HG02870 (cell line): ENCODE data around the gene C2orf68.
"Not testable (repeated sequence)": the region's sequence is repeated elsewhere in the genome, so short reads cannot be mapped to it uniquely, and the experiment has no call there.

Experiments
- ATAC-seq: cut with Tn5 transposase; IDR thresholded peaks from one replicate; pipeline ENCODE4 v1.9.1; 2021; ENCODE audit warnings: mild to moderate bottlenecking, moderate library complexity; ENCODE audit not compliant: unreplicated experiment

C2orf68 gene, protein sequence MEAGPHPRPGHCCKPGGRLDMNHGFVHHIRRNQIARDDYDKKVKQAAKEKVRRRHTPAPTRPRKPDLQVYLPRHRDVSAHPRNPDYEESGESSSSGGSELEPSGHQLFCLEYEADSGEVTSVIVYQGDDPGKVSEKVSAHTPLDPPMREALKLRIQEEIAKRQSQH

DNA sequence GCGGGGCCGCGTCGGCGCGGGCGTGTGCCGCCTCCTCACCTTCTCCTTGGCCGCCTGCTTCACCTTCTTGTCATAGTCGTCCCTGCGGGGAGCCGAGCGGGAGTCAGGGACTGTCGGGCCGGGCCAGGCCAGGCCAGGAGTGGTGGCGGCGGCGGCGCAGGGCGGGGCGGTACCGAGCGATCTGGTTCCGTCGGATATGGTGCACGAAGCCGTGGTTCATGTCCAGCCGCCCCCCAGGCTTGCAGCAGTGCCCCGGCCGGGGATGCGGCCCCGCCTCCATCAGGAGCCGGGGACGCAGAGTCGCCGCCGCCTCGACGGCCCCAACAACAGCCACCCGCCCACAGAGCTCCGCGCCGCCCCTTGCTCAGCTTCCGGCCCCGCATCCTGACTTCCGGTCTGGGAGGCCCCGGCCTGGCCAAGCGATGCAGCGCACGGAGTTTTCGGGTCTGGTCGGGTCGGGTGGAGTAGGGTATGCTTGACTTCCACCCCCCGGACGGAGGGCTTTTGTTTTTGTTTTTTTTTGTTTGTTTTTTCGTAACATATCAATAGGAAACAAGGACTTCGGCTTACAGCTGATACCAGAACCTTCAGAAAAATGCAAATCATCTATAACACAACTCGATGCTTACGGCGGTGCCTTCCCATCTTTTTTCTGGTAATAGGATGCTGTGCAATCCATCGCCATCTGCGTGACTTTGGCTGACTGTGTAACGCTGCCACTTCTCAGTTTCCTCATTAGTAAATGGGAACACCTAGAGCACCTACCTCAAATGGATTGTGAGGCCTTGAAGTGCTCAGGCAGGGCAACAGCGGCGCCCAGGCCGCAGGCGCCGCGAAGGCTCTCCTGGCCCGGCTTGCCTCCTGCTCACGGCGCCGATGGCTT is at the start of gene C2orf68:
Gene C2orf68, minus strand, starts transcription at position 362 of the 883 bp plus-strand sequence. Its CDS starts 82 bp downstream, at position 280.
- ATAC-seq = peak; percentile 72

DNA sequence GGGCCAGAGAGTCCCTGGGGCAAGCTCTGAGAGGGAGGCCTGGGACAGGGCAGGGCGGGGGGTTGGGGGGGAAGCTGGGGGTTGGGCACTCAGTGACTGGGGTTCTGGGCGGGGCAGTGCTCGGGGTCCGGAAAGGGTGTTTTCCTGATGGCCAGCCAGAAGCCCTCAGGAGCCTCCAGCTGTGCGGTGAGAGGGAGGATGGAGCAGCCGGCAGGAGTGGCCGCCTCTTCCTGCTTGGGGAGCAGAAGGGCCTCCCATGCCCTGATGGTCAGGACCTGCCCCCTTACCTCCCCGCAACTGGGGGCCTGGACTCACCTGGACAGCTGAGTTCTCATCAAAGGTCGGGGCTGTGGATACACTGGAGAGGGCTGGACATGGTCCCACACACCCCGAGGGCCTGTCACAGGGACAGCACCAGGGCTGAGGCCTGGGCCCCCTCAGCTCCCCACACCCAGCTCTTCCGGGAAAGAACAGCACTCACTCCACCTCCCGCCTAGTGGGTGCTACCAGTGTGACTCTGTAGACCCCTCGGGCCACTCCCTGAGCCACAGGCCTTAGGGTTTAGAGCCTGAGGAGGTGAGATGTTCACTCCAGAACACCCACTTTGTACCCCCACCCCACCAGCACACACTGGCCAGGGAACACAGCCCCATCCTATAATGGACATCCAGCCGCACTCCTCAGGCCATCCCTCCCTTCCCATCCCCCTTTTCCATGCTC is 49.4 kb upstream of the C2orf68 start:
- no peak for ATAC-seq

DNA sequence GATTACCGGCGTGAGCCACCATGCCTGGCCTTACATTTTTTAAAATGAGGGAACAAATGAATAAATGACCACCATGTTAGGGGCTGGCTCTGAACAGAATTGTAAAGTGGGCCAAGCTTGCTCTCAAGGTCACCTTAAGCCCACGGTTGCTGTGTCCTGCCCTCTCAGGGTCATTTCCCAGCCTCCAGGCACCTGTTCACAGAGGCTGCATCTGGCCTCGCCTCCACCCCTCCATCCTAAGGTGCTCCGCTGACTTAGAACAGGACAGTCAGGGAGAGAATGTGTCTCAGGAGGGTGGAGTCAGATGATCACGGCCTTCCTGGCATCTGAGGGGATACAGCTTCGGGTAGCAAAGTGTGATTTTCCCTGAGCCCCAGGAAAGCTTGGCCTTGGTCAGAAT is 48.9 kb upstream of the C2orf68 start:
- no peak for ATAC-seq

DNA sequence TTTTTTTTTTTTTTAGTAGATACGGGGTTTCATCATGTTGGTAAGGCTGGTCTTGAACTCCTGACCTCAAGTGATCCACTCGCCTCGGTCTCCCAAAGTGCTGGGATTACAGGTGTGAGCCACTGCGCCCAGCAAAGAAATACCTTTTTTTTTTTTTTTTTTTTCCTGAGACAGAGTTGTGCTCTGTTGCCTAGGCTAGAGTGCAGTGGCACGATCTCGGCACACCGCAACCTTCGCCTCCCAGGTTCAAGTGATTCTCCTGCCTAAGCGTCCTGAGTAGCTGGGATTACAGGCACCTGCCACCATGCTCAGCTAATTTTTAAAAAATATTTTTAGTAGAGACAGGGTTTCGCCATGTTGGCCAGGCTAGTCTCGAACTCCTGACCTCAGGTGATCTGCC is 48.4 kb upstream of the C2orf68 start:
- not testable (repeated sequence) for ATAC-seq

DNA sequence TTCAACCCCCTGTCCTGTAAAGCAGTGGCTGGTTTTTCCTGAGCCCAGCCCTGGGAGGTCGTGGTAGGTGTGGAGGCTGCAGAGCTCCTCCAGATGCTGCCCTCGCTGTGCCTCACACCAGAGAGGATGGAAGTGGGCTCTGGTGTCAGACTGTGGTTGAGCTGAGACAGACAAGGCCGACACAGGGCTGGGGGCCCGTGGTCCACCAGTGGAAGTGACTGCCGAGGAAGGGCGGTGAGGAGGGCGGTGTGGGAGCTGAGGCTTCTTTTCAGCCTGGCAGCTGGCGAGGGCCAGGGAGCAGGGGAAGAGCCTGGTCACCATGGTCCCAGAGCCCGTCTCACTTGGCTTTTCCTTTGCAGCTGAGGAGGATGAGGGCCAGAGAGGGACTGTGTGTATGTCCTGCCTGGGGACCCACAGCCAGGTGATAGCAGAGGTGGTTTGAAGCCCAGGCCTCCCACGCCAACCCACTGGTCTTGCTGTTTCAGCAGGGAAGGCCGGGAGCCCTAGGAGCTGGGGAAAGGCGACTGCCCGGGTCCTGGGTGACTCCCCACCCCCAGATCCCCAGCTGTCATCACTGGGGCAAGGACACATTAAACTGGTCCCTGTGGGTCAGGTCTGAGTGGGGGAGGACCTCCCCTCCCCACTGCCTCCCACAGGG is 47.6 kb upstream of the C2orf68 start:
- no peak for ATAC-seq

DNA sequence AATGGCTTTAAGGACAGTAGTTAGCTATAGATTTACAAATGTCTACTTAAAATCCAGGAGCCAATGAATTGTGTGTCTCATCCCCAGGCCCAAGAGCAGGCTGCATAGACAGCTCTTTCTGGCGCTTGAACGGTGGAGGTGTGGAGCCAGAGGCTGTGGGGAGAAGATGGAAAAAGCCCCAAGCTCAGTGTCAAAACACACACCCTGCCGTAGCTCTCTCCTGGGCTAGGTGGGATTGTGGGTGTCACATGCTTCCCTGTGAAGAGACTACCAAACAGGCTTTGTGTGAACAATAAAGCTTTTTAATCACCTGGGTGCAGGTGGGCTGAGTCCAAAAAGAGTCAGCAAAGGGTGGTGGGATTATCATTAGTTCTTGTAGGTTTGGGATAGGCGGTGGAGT is 45.5 kb upstream of the C2orf68 start:
- ATAC-seq = not testable (repeated sequence)

DNA sequence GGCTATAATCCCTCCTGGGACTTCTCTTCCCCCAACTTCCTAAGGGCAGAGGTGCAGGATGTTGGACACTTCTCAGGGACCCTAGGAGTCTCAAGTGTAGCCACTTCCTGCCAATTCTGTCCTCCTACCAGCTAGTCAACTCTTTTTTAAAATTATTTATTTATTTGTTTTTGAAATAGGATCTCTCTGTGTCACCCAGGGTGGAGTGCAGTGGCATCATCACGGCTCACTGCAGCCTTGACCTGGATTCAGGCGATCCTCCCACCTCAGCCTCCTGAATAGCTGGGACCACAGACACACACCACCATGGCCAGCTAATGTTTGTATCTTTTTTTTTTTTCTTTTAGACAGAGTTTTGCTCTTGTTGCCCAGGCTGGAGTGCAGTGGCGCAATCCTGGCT is 44.6 kb upstream of the C2orf68 start:
- no peak for ATAC-seq

DNA sequence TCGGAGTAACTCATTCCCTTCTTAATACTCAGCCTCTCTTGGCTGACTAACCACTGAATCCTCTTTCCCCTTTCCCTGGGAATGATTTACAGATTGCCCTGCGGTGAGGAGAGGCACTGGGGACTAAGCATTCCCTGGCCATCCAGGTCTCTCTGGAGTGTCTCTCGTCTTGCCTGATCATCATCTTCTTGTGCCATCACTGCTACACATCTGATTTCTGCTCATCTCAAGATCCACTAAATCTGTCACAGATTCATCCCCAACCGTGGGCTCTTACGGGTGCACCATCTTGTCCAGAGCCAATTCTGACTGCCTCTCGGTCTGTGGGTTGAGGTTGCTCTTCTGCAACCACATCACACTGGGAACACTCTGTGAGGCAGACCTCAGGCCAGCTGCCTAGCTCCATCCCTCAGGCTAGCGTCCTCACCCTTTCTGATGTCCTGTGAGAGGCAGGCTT is 44.1 kb upstream of the C2orf68 start:
- no peak for ATAC-seq

DNA sequence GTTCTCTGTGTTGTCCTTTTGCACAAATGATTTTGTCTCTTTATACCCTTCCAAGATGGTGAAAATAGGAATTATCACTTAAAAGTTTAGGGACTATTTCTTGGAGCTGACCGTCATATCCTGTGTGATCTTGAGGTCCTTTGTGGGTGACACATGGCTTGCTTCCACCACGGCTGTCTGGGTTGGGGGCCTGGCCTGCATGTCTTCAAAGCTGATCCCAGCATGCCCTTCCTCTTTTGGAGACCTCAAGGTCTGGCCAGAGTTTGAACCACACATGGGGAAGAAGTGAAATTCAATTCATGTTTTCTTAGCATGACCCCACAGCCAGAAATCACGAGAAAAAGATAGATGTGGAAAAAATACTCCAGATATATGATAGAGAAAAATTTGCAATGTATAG is 42.1 kb upstream of the C2orf68 start:
- no peak for ATAC-seq

DNA sequence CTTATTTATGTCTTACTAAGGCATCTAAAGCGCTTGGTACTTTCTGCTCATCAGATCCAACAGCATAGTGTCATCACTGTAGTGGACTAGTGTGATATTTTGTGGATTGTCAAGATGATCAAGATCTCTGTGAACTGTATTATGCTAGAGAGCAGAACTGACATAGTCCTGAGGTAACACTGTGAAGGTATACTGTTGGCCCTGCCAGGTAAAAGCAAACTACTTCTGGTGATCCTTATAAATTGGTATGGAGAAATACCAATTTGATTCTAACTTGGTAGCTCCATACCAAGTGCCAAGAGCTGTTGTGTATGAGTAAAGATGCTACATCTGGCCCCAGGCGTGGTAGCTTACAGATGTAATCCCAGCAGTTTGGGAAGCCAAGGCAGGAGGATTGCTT is 40.2 kb upstream of the C2orf68 start:
- no peak for ATAC-seq

DNA sequence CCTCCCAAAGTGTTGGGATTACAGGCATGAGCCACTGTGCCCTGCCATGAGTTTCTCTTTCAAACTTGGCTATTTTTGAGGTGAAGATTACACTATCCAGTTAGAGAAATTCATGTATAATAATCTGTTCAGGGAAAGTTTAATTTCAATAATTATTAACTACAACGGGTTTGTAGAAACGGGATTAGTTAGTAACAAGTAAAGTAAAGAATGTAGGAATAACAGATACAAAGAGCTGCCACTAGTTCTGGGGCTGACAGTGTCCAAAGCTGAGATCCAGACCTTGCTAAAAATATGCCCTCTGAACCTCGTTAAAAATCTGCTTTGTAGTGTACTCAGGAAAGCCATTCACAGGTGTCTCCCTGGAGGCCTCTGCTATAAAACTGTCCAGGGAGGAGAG is 39.2 kb upstream of the C2orf68 start:
- no peak for ATAC-seq

DNA sequence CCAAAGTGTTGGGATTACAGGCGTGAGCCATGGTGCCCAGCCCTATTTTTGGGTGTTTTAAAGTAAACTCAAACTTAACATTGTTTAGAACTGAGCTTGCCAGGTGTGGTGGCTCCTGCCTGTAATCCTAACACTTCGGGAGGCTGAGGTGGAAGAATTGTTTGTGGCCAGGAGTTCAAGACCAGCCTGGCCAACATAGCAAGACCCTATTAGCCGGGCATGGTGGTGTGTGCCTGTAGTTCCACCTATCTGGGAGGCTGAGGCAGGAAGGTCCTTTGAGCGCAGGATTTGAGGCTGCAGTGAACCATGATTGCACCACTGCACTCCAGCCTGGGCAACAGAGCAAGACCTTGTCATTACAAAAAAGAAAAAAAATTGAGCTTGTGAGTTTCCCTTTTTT is 38.6 kb upstream of the C2orf68 start:
- no peak for ATAC-seq

DNA sequence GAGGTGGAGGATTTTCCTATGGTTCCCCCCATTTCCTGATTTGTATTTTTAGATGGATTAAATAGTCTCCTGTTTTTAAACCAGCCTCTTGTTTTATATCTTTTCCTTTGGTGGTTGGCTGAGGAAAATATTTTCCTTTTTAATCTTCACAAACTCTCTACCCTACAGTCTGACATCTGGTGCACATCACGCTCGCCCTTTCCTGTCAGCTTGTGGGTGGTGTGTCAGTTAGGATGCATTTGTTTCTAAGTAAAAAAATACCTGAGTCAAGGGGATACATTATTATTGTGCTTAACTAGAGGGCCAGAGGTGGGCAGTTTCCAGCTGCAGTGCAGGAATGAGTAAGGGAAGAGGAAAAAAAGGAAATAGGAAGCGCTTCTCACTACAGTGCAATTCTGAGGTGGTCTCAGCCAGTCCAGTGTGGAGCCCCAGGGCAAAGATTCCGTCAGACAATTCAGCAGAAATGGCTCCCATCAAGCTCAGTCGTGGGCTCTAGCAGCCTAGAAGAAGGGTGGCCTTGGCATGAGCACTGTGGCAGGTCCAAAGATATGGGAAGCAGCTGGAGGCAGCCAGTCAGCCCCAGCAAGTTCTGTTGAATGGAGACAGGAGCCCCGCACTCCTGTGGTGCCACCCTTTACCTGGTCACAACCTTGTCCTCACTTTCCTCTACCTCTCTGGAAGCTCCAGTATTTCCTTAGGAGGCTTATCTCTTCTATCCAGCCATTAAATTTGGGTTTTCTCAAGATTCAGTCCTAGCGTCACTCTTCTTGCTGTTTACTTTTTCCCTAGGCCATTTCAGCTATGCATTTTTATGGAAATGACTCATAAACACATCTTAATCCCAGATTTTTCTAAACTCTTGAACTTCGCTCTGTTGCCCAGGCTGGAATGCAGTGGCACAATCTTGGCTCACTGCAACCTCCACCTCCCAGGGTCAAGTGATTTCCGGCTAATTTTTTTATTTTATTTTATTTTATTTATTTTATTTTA is 37.6 kb upstream of the C2orf68 start:
- ATAC-seq = no peak

DNA sequence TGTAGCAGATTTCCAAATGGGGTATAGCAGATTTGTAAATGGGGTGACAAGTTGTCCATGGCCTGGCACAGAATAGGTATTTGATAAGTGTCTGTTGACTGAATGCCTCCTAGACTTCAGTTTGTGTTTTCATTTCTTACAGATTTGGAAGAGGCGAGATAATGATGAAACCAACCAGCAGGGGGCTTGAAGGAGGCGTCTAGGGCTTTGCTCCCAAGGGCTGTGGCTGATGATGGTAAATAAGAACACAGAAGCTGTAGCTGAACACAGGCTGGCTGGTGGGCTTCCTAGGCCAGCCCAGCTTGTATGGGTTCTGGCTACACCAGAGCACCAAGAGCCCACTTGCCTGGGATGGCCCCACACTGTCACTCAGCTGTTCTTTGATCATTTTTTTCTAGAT is 36.8 kb upstream of the C2orf68 start:
- peak; percentile 29 for ATAC-seq

DNA sequence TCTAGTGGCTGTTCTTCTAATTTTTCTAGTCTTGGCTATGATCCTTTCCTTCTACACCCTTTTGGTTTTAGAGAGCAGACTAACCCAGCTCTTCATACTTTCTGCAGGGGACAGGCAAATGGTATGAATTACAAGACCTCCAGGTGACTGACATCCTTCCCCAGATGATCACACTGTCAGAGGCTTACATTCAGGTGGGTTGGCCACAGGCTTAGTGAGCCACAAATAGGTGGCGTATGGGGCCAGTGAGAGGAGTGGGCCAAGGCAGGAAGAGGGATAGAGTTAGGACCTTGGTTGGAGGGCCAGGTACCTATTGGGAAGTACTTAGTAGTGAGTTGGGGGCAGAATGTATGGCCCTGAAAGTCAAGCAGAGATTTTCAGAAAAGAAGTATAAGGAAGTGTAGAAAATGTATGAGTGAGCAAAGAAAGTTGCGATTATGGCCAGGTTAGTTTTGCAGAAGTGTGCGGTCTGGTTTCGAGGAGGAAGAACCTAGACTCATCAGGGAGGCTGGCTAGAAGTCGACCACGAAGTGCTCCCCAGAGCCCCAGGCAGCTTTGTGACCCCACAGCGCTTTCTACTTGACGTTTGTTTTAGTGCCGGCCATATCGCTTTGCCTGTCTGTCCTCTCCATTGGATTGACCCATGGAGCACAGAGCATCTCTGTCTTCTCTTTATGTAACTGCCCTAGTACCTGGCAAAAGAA is 36.1 kb upstream of the C2orf68 start:
- ATAC-seq = peak; percentile 66

DNA sequence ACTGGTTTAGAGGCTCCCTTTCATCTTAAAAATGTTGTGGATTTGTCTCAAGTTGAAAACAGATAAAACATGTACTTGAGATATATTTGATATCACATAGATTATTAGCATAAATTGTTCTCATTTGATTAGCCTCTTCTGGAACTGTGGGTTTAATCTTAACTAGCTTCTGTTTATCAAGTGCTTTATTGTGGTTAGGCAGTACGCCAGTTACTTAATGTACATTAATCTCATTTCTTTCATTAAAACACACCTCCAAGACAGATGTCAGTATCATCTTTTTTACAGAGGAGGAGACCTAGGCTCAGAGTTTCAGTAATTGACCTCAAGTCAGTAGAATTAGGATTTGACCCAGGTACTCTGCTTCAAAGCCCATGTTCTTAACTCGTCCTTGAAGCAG is 34.3 kb upstream of the C2orf68 start:
- no peak for ATAC-seq

DNA sequence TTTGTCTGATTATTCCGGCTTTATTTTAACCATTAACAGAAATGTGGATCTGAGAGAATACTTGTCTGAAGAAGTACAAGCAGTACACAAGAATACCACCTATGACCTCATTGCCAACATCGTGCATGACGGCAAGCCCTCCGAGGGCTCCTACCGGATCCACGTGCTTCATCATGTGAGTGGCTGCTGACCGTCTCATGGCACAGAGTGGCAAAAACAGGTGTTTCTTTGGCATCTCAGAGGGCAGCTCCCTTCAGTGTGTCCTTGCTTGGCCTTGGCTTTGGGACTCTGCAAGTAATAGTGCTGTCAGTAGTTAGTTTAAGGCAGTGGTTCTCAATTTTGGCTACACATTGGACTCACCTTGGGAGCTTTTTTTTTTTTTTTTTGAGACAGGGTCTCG is 33.0 kb upstream of the C2orf68 start:
- ATAC-seq = no peak

DNA sequence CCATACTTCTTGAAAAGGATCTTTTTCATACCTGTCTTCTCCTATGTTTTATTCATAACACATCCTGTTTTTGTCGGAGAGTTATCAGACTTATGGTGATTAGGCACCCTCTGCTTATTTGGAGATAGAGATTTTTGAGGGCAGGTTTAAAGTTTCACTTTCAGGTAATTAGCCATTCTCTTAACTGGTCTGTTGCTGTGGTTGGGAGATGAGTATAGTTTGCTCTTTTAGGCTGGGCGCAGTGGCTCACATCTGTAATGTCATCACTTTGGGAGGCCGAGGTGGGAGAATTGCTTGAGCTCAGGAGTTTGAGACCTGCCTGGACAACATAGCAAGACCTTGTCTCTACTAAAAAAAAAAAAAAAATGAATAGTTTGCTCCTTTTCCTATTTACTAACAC is 30.9 kb upstream of the C2orf68 start:
- ATAC-seq = peak; percentile 91

DNA sequence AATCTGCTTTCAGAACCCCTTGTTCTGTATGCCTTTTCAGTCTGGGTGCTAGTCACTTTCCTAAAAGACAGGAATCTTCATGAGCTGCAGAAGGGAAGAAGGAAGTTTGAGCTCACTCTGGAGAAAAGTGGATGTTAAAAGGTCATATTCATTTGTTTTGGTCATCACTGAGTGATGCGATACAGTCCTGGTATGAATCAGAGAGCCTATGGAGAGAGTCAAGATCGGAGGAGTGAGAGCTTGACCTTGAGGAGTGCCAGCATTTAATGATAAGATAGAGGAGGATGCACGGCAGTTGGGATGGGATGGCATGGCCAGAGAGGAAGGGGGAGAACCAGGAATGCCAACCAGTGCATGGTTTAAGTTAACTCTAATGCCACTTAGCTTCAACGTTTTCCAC is 23.8 kb upstream of the C2orf68 start:
- ATAC-seq = no peak
